HG03060 (cell line): ENCODE measurements around the gene CLMP.
"Not testable (repeated sequence)": the region's sequence is repeated elsewhere in the genome, so short reads cannot be mapped to it uniquely, and the experiment has no call there.

Experiments used
- ATAC-seq: cut with Tn5 transposase; IDR thresholded peaks from one replicate; pipeline ENCODE4 v1.9.1; 2021; ENCODE audit warnings: low read depth, moderate number of reproducible peaks; ENCODE audit not compliant: unreplicated experiment

CLMP gene

GRCh38 chr11:123144707-123145106, 50.3 kb downstream of the CLMP start:
- ATAC-seq, result no peak

- ATAC-seq, result no peak
Measured at GRCh38 chr11:123143921-123144320, 51.1 kb downstream of the CLMP start.

- ATAC-seq, result no peak
Measured at GRCh38 chr11:123143476-123143875, 51.6 kb downstream of the CLMP start.

GRCh38 chr11:123139206-123139605, 55.8 kb downstream of the CLMP start:
- no peak for ATAC-seq

- no peak for ATAC-seq
Measured at GRCh38 chr11:123137431-123138224, 57.4 kb downstream of the CLMP start.

- ATAC-seq, result no peak
Measured at GRCh38 chr11:123135863-123136446, 59.1 kb downstream of the CLMP start.

GRCh38 chr11:123132881-123133280, 62.2 kb downstream of the CLMP start:
- no peak for ATAC-seq

GRCh38 chr11:123132034-123132766, 62.8 kb downstream of the CLMP start:
- ATAC-seq, result not testable (repeated sequence)

GRCh38 chr11:123129920-123130319, 65.1 kb downstream of the CLMP start:
- ATAC-seq, result no peak

GRCh38 chr11:123125169-123125568, 69.9 kb downstream of the CLMP start:
- ATAC-seq, result no peak

- no peak for ATAC-seq
Measured at GRCh38 chr11:123122852-123123251, 72.2 kb downstream of the CLMP start.

GRCh38 chr11:123122341-123122740, 72.7 kb downstream of the CLMP start:
- no peak for ATAC-seq

- ATAC-seq, result no peak
Measured at GRCh38 chr11:123116486-123116885, 78.6 kb downstream of the CLMP start.

GRCh38 chr11:123111465-123111864, 83.6 kb downstream of the CLMP start:
- no peak for ATAC-seq

- ATAC-seq, result no peak
Measured at GRCh38 chr11:123110397-123110796, 84.7 kb downstream of the CLMP start.

- no peak for ATAC-seq
Measured at GRCh38 chr11:123107945-123108495, 87.0 kb downstream of the CLMP start.

GRCh38 chr11:123104697-123105096, 90.4 kb downstream of the CLMP start:
- no peak for ATAC-seq

- ATAC-seq, result no peak
Measured at GRCh38 chr11:123103326-123103980, 91.6 kb downstream of the CLMP start.

GRCh38 chr11:123100379-123101085, 94.5 kb downstream of the CLMP start:
- ATAC-seq, result no peak

GRCh38 chr11:123098990-123099389, 96.1 kb downstream of the CLMP start:
- no peak for ATAC-seq
